ENCODE measurements around the gene ZNF253.

The ZNF253 gene

GRCh38 chr19:19938449-19938848 is 72.8 kb downstream of the ZNF253 start:
- TF ChIP-seq CTCF (IDR thresholded peaks at IDR 0.05; ENCODE audit: low read depth, low read length): no peak
- no peak overlapping the region for H3K4me3 ChIP-seq (ENCODE audit: low read depth, low read length)

GRCh38 chr19:19943848-19944582 is 78.3 kb downstream of the ZNF253 start:
- no peak overlapping the region for H3K4me3 ChIP-seq (ENCODE audit: low read depth, low read length)
- no peak for TF ChIP-seq CTCF (IDR thresholded peaks at IDR 0.05; ENCODE audit: low read depth, low read length)

All from WI38 (cell line).